Measurements from ENCODE around the gene CDKN2D. TPM values are rescaled to one million over a fixed set of nuclear protein-coding genes. Genes with fewer than 3 reads are reported as not detected.
"Not testable (repeated sequence)": the region's sequence is repeated elsewhere in the genome, so short reads cannot be mapped to it uniquely, and the experiment has no call there.

Gene CDKN2D
- total RNA-seq, 1 donor = 19.7 TPM

DNA sequence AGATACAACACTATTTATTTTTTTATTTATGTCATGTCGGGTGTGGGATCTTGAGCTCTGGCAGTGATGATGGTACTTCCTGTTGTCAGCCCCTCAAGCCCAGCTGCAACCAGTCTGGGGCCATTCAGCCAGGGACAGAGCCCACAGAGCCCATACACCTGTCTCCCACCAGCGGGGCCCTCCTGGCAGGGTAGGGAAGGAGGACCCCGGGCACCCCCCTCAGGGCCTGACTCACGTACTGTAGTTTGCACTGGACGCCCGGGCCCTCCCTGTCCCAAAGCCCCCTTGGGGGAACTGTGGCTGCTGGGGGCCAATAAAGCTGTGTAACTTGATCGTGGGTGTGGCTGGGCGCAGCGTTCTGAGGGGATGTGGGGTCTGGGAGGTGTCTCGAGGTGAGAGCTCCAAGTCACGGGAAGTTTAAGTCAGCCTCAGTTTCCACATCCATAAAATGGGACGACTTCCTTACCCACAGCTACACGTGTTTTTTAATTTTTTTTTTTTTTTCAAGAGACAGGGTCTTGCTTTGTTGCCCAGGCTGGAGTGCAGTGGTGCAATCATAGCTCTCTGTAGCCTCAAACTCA lies 15.6 kb downstream of the CDKN2D start:
- DNase-seq (ENCODE audit: low read depth in 2 of 3, low spot score in 2 of 3) = peak in 1 of 3 donors; percentile 53

DNA sequence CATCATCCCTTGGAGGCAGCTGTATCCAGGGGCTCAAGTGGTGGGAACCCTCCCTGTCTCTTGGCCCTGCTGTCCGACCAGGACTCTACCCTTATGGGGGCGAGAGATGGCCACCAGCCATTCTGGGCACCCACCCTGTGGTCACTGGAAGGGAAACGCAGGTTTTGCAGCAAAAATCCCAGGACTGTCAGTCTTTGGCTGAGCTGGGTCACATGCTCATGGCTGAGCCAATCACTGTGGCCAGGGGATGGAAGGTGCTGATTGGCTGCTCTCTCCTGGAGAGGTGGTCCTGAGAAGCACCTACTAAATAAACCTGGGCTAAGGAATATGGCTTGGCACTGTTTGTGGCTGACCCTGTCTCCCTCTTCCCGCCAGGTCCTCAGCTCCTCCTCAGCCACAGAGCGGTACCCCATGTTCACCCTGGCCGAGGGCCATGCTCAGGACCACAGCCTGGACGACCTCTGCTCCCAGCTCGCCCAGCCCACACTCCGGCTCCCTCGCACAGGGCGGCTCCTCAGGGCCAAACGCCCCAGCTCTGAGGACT lies 16.2 kb downstream of the CDKN2D start:
- DNase-seq (ENCODE audit: low read depth in 2 of 3, low spot score in 2 of 3) = peak in 1 of 3 donors; percentile 48

DNA sequence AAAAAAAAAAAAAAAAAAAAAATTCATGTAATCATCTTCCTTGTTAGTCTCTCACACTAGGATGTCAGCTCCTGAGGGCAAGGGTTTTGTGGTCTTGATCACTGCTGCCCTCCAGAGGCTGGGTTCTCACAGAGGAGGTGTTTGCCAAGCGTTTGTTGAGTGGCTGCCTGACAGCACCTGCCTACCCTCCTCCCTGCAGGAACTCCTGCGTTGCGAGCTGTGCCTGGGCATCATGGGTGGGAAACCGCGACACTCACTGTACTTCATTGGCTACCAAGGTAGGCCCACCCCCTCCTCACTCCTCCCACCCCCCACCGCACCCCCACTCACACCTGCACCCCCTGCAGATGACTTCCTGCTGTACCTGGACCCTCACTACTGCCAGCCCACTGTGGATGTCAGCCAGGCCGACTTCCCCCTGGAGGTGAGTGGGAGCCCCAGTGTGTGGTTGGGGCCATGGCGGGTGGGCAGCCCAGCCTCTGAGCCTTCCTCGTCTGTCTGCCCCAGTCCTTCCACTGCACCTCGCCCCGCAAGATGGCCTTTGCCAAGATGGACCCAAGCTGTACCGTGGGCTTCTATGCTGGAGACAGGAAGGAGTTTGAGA lies 17.0 kb downstream of the CDKN2D start:
- peak in 1 of 3 donors; percentile 61 for DNase-seq (ENCODE audit: low read depth in 2 of 3, low spot score in 2 of 3)

DNA sequence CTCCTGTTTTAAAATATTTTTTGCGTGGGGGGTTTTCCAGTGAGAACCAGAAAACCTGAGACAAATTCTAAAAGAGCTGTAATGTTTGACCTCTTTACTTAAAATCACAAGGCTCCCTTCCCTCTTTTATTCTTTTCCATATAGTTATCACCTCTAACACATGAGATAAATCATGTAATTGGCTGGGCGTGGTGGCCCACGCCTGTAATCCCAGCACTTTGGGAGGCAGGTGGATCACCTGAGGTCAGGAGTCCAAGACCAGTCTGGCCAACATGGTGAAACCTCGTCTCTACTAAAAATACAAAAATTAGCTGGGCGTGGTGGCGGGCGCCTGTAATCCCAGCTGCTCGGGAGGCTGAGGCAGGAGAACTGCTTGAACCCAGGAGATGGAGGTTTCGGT lies 17.8 kb downstream of the CDKN2D start:
- not testable (repeated sequence) for DNase-seq (ENCODE audit: low read depth in 2 of 3, low spot score in 2 of 3)

DNA sequence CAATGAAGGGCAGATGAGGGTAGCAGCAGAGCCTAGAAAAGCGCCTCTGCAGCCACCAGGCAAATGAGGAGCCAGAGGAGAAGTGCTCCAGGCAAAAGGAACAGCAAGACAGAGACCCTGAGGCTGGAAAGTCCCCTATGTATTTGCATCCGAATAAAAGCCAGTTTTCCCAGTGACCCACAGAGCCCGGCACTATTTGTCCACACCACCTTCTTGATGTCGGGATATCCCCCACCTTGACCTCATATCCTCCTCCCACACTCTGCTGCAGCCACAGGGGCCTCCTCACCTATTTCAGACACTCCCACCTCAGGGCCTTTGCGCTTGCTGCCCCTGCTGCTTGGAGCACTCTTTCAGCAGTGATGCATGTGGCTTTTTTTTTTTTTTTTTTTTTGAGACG lies 18.4 kb downstream of the CDKN2D start:
- no peak for DNase-seq (ENCODE audit: low read depth in 2 of 3, low spot score in 2 of 3)

DNA sequence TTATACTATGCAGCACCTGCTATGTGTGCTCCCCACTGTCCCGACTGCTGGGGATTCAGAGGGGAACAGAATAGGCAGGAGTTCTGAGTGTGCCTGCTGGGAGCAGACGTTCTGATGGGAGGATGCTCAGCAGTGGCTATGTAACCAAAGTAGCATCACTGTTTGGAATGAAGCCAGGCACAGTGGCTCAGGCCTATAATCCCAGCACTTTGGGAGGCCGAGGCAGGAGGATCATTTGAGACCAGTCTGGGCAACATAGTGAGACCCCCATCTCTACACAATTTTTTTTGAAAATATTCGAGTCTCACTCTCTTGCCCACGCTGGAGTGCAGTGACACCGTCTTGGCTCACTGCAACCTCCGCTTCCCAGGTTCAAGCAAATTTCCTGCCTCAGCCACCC lies 19.0 kb downstream of the CDKN2D start:
- no peak for DNase-seq (ENCODE audit: low read depth in 2 of 3, low spot score in 2 of 3)

DNA sequence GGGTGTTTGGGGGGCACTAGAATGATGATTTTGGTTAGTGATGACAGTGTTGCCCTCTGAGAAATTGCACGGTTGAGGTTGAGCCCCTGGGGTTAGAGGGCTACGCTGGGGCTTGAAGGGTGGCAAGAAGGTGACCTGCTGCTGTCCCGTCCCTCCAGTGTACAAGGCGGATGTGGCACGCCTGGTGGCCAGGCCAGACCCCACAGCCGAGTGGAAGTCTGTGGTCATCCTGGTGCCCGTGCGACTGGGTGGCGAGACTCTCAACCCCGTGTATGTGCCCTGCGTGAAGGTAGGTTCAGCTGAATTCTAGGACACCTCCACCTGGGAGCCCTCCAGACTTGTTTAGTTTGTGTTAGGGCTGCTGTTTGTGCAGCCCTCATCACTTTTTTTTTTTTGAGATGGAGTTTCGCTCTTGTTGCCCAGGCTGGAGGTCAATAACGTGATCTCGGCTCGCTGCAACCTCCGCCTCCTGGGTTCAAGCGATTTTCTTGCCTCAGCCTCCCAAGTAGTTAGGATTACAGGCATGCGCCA lies 20.0 kb downstream of the CDKN2D start:
- no peak for DNase-seq (ENCODE audit: low read depth in 2 of 3, low spot score in 2 of 3)

DNA sequence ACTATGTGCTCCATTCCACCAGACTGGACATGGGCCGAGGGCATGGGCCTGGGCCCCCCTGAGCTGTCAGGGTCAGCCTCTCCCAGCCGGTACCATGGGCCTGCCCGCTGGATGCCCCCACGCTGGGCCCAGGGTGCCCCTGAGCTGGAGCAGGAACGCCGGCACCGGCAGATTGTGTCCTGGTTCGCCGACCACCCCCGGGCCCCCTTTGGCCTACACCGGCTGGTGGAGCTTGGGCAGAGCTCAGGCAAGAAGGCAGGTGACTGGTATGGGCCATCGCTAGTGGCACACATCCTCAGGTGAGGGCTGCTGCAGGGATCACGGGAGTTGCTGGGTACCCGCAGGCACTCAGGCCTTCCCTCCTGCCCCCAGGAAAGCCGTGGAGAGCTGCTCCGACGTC lies 22.0 kb downstream of the CDKN2D start:
- no peak for DNase-seq (ENCODE audit: low read depth in 2 of 3, low spot score in 2 of 3)

DNA sequence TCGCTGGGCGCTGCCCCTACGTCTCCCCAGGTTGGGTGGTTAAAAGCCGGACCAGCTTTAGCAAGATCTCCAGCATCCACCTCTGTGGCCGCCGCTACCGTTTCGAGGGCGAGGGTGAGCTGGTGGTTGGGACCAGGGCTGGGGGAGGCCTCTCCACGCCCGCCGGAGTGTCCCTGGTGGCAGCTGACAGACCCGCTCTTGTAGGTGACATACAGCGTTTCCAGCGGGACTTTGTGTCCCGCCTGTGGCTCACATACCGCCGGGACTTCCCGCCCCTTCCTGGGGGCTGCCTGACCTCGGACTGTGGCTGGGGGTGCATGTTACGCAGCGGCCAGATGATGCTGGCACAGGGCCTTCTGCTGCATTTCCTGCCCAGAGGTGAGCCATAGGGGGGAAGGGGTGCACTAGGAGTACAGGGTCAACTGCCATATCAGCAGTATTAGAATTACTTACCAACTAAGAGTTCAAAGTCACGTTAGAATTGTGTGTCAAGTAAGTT lies 24.0 kb downstream of the CDKN2D start:
- DNase-seq (ENCODE audit: low read depth in 2 of 3, low spot score in 2 of 3) = peak in 1 of 3 donors; percentile 13

DNA sequence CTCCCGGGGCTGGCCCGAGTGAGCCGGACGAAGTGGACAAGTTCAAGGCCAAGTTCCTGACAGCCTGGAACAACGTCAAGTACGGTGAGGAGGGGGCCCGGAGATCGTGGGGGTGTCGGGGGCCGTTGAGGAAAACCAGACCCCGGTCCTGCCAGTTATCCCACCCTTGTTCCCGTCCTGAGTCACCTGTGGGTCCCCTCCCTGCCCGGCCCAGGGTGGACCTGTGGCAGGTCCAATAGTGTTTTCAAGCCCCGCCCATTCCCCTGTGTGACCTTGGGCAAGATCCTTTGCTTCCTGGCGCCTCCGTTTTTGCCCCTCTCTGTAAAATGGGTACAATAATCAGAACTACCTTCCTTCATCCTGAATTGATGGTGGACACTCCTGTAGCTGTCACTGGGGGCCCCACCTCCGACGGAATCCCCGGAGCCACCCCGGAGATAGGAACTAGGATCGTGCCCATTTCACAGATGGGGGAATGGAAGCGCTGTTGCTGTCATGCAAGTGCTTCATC lies 24.5 kb downstream of the CDKN2D start:
- no peak for DNase-seq (ENCODE audit: low read depth in 2 of 3, low spot score in 2 of 3)

DNA sequence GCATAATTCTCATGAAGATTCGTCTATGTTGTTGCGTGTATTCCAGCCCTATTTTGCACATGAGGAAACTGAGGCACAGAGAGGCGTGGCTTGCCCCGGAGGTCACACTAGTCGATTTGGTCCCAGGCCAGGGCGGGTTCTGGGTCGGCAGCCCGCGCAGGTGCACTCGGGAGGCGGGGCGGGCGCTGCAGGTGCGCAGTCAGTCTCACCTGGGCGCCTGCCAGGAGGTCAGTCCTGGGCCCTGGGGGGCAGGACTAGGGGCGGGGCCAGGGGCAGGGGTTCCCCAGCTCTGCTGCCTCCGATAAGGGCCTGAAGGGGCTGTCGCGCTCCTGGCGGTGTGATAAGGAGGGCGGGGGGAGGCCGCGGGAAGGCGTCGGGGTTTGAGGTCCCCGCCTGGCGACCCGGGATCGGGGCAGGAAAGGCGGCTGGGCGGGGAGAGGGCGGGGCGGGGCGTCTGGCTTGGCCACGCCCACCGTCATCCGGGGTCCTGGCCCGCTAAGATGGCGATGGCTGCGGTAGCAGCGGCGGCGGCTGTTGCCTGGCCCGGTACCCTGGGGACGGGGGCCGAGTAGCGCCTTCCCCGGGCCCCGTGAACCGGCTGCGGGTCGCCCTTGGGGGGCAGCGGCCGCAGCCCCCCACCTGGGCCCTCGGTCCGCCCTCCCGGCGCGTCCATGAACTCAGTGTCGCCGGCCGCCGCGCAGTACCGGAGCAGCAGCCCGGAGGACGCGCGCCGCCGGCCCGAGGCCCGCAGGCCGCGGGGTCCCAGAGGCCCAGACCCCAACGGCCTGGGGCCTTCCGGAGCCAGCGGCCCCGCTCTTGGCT lies 25.1 kb downstream of the CDKN2D start, which contains the start of gene ATG4D:
Gene ATG4D (plus strand): TSS at position 485 of the 822 bp plus-strand sequence. CDS start 187 bp downstream, at position 672.
- peak; percentile 74 to 92 (median 90) for DNase-seq (ENCODE audit: low read depth in 2 of 3, low spot score in 2 of 3)

DNA sequence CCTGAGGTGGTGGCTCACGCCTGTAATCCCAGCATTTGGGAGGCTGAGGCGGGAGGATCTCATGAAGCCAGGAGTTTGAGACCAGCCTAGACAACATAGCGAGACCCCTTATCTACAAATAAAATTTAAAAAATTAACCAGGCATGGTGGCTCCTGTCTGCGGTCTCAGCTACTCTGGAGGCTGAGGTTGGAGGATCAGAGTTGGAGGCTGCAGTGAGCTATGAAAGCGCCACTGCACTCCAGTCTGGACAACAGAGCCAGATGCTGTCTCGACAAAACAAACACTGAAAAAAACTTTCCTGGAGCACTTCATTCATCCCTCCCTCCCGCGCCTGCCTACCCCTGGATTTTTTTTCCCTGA lies 25.7 kb downstream of the CDKN2D start:
- peak in 1 of 3 donors; percentile 28 for DNase-seq (ENCODE audit: low read depth in 2 of 3, low spot score in 2 of 3)

DNA sequence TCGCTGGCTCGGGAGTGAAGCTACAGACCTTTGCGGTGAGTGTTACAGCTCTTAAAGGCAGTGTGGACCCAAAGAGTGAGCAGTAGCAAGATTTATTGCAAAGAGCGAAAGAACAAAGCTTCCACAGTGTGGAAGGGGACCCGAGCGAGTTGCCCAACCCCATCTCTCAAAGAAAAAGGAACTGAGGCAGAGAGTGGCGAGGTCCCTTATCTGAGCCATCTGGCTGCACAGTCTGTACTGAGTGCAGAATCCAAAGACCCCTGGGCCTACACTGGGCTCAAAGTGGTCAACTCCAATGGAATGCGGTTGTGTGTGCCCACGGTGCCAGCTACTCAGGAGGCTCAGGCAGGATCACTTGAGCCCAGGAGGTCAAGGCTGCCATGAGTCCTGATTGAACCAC lies 29.8 kb downstream of the CDKN2D start:
- DNase-seq (ENCODE audit: low read depth in 2 of 3, low spot score in 2 of 3) = peak in 1 of 3 donors; percentile 36

DNA sequence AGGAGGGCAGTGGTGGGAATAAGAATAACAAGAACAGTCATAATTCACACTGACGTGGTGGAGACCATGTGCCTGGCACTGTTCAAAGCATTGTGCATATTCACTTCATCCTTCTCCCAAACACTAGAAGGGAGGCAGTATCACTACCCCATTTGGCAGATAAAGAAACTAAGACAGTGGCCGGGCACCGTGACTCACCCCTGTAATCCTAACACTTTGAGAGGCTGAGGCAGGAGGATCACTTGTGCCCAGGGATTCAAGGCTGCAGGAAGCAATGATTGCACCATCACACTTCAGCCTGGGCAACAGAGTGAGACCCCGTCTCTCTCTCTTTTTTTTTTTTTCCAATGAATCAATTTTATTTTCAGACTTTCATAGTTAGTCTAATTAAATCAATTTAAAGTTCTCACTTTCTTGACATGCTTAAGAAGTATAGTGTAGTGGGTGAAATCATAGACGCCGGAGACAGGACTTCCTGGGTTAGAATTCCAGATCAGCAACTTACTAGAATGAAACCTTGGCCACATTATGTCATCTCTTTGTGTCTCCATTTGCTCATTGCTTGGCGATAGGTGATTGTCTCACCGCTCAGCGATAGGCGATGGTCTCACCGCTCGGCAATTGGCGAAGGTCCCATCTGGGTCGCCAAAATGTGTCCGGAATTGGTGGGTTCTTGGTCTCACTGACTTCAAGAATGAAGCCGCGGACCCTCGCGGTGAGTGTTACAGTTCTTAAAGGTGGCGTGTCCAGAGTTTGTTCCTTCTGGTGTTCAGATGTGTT lies 30.4 kb downstream of the CDKN2D start:
- DNase-seq (ENCODE audit: low read depth in 2 of 3, low spot score in 2 of 3) = peak in 1 of 3 donors; percentile 35

DNA sequence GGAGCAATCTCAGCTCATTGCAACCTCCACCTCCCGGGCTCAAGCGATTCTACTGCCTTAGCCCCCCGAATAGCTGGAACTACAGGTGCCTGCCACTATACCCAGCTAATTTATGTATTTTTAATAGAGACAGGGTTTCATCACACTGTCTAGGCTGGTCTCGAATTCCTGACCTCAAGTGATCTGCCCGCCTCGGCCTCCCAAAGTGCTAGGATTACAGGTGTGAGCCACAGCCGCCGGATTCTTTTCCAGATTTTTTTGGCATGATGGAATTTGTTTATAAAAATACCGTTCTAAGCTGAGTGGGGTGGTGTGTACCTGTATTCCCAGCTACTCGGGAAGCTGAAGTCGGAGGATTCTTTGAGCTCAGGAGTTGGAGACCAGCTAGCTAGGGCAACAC lies 31.1 kb downstream of the CDKN2D start:
- DNase-seq (ENCODE audit: low read depth in 2 of 3, low spot score in 2 of 3) = no peak

DNA sequence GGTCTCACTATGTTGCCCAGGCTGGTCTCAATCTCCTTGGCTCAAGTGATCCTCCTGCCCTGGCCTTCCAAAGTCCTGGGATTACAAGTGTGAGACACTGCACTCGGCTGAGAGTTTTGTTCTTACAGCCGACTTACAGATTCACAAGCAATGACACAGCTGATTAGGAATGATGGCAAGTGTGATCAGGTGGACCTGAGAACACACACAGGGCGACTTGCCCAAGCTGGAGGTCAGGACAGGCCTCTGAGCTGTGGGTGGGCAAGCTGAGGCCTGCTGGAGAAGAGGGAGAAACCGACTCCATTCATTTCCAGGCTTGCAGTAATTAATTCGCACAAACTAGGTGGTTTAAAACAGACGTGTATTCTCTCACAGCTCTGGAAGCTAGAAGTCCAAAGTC lies 33.2 kb downstream of the CDKN2D start:
- DNase-seq (ENCODE audit: low read depth in 2 of 3, low spot score in 2 of 3) = no peak

DNA sequence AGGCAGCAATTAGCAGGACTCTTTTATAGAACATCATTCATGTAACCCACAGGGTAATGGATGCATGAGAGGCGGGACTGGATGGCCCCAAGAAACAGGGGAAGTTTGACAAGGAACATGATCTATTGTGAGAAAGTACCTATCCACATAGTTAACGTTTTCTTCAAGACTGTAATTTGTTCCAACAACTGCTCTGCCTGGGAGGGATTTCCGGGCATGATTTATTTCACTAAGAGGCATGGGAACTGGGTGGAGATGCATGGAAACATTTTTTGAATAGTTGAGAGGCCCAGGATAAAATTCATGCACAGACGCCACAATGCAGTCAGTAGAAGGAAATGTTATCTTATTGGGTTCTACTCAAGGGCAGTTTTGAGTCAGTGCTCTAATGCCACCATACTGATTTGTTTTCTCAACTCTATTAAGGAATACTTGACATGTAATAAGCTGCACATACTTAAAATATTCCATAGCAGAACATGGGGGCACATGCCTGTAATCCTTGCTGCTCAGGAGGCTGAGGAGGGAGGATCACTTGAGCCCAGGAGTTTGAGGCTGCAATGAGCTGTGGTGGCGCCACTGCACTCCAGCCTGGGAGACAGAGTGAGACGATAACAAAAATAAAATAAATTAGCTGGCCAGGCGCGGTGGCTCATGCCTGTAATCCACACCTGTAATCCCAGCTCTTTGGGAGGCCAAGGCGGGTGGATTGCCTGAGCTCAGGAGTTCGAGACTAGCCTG lies 35.0 kb downstream of the CDKN2D start:
- no peak for DNase-seq (ENCODE audit: low read depth in 2 of 3, low spot score in 2 of 3)

DNA sequence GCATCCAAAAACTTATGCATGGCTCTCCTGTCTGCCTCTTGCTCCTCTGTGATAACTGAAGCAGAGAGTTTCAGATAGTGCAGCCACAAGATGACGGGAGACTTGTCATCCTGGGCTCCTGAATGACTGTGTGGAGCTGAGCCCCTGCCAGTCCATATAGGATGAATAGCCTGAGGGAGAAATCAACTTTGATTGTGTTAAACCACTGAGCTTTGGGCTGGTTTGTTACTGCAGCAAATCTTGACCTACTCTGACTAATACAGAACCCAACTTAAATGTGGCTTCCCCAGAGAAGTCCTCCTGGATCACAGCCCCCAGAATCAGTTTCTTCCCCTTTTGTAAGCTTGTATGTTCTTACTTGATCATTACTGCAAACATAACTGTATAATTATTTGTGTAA lies 36.3 kb downstream of the CDKN2D start:
- DNase-seq (ENCODE audit: low read depth in 2 of 3, low spot score in 2 of 3) = no peak

DNA sequence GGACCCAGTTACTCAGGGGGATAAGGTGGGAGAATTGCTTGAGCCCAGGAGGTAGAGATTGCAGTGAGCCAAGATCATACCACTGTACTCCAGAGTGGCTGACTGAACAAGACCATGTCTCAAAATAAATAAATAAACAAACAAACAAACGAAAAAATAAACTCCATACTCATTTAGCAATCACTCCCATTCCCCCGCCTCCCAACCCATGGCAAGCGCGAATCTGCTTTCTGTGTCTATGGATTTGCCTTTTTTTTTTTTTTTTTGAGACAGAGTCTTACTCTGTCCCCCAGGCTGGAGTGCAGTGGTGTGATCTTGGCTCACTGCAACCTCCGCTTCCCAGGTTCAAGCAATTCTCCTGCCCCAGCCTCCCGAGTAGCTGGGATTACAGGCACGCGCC lies 41.9 kb downstream of the CDKN2D start:
- DNase-seq (ENCODE audit: low read depth in 2 of 3, low spot score in 2 of 3) = not testable (repeated sequence)

All from hematopoietic multipotent progenitor cell (in vitro differentiated cells).